HUES64 (cell line): ENCODE measurements around the gene DNAJC5.

Experiments
- H3K27ac ChIP-seq: 2 replicates; pipeline ENCODE4 v1.7.0; 2013; ENCODE audit warnings: low read depth, low read length, inconsistent platforms
- H3K27me3 ChIP-seq: 2 replicates; pipeline ENCODE4 v1.6.1; 2013; ENCODE audit warnings: mild to moderate bottlenecking, low read length; ENCODE audit not compliant: insufficient read depth
- H3K36me3 ChIP-seq: 2 replicates; pipeline ENCODE4 v1.6.1; 2013; ENCODE audit warnings: mild to moderate bottlenecking, low read length; ENCODE audit not compliant: insufficient read depth
- H3K4me1 ChIP-seq: 2 replicates; pipeline ENCODE4 v1.6.1; 2013; ENCODE audit warnings: mild to moderate bottlenecking, low read length, moderate library complexity; ENCODE audit not compliant: insufficient read depth
- H3K4me3 ChIP-seq: 2 replicates; pipeline ENCODE4 v1.5.1; 2013; ENCODE audit warnings: mild to moderate bottlenecking, low read length, moderate library complexity
- H3K9ac ChIP-seq: 2 replicates; pipeline ENCODE4 v1.6.1; 2013; ENCODE audit warnings: mild to moderate bottlenecking, low read depth, low read length
- H3K9me3 ChIP-seq: 2 replicates; pipeline ENCODE4 v1.6.1; 2013; ENCODE audit warnings: low read depth, low read length; ENCODE audit not compliant: insufficient read depth
- WGBS: fragments of 150-250, 120-280 bp; methylation state at CpG from one replicate; pipeline ENCODE4 v1.1.7; 2013; ENCODE audit warnings: missing lambda C conversion rate; 5-methylcytosine and 5-hydroxymethylcytosine counted together

The DNAJC5 gene

GRCh38 chr20:63943808-63944077 lies 48.8 kb downstream of the DNAJC5 start:
- Histone ChIP-seq H3K4me1 (peaks cover 7% of the 10 kb centered on the region), H3K9me3 (no peaks in the 10 kb centered on the region), H3K36me3 (peaks cover 42% of the 10 kb centered on the region), H3K27ac (no peak overlapping the region), H3K9ac (no peak overlapping the region), H3K27me3 (no peaks in the 10 kb centered on the region), H3K4me3 (no peak overlapping the region)
- 94% methylated on average over 3 of the region's 3 CpGs for WGBS

DNA sequence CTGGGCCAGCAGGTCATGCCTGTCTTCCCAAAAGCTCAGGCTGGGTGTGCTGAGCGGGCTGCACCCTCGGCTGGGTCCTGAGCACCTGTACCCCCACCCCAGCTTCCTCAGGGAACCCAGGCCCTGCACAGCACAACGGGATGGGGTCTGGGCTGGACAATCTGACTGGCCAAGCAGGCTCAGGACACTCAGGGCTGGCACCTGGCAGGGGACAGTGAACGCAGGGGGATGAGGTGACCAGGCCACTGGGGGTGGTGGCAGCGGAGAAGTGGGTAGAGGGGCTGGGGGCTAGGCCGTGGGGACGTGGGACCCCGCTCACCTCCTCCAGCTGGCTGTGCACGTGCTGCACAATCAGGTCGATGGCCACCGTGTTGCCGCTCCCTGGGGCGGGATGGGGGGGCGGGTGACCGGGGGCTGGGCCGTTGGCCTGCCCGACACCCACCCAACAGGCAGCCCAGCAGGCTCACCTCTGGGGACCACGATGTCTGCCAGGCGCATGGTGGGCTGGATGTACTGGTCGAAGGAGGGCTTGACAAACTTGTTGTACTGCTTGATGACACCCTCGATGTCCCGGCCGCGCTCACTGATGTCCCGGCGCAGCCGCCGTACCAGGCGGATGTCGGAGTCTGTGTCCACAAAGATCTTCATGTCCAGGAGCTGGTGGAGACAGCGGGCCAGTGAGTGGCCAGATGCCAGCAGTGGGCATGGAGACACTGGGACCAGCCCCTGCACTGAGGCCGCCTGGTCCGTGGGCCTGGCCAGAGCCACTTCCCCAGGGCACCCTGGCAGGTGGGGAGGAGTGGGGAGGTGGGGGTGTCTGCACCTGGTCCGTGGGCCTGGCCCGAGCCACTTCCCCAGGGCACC lies 49.4 kb downstream of the DNAJC5 start:
- Histone ChIP-seq H3K9me3 (no peaks in the 10 kb centered on the region), H3K27ac (no peak overlapping the region), H3K4me1 (peaks cover 9% of the 10 kb centered on the region), H3K27me3 (no peaks in the 10 kb centered on the region), H3K36me3 (peaks cover 42% of the 10 kb centered on the region), H3K9ac (no peak overlapping the region), H3K4me3 (no peak overlapping the region)
- 96% methylated on average over 35 of the region's 35 CpGs for WGBS

DNA sequence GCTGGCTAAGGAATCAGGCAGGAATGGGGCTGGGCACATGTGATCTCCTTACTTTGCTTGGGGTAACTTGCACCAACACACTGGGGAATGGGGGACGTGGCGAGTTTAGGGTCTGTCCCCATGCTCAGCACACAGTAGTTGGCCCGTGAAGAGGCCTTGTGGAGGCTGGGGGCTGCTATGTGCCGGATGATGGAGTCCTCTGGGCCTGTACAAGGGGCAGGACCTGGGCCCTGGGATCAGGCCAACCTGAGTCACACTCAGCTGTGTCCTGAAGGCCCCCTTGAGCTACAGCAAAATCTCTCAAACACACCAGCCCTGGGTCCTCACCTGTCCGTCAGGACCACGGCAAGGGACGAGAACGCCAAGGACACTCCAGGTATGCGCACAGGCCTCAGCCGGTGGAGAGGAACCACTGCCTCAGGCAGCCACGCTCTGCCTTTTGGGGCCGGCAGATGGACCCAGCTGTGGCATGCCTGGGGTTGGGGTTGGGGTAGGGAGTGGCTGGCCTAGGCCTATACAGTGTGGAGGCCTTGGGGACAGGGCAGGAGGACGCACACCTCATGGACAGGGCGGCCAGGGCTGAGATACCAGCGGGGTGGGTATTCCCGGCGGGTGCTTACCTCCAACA lies 50.2 kb downstream of the DNAJC5 start:
- Histone ChIP-seq H3K36me3 (peaks cover 38% of the 10 kb centered on the region), H3K9ac (no peak overlapping the region), H3K27ac (no peak overlapping the region), H3K4me1 (peaks cover 12% of the 10 kb centered on the region), H3K27me3 (no peaks in the 10 kb centered on the region), H3K4me3 (no peak overlapping the region), H3K9me3 (no peaks in the 10 kb centered on the region)
- 93% methylated on average over 17 of the region's 17 CpGs for WGBS

- Histone ChIP-seq H3K9ac (no peak overlapping the region), H3K27ac (no peak overlapping the region), H3K36me3 (peaks cover 31% of the 10 kb centered on the region), H3K27me3 (no peaks in the 10 kb centered on the region), H3K4me1 (peaks cover 12% of the 10 kb centered on the region), H3K4me3 (no peak overlapping the region), H3K9me3 (no peaks in the 10 kb centered on the region)
- WGBS: 97% methylated on average over 39 of the region's 39 CpGs
These were observed 51.3 kb downstream of the DNAJC5 start for GRCh38 chr20:63945921-63946920.

DNA sequence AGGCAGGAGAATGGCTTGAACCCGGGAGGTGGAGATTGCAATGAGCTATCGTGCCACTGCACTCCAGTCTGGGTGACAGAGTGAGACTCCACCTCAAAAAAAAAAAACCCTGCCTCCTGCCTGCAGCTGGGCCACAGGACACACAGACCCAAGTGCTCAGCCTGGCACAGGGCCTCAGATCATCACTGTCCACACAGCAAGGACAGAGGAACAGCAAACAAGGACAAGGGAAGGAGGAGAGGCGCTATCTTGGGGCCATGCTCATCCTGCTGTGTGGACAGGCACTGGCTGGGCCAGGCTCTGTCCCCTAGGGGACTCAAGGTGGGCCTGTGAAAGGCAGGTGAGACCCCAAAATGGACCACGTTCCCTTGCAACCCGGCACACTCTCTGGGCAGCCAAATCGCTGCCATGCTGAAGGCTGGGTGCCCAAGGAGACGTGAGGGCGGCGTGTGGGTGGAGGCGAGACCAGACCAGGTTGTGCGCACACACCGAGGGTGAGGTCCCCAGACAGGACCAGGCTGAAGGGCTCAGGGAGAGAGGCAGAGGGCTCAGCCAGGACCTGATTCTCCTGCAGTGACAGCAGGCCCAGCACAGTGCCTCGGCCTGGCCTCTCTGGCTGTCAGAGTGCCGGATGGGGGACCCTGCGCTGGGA lies 52.2 kb downstream of the DNAJC5 start:
- Histone ChIP-seq H3K9ac (peak overlapping the region; percentile 23; the same call in 1 of the 2 replicates), H3K4me3 (no peak overlapping the region), H3K9me3 (no peaks in the 10 kb centered on the region), H3K27ac (no peak overlapping the region), H3K36me3 (peaks cover 31% of the 10 kb centered on the region), H3K27me3 (no peaks in the 10 kb centered on the region), H3K4me1 (peaks cover 12% of the 10 kb centered on the region)
- 95% methylated on average over 15 of the region's 15 CpGs for WGBS

GRCh38 chr20:63947638-63948456 lies 52.9 kb downstream of the DNAJC5 start:
- H3K9me3 ChIP-seq: no peaks in the 10 kb centered on the region
- peaks cover 6% of the 10 kb centered on the region; the same call in 1 of the 2 replicates for H3K4me1 ChIP-seq
- no peak overlapping the region for H3K4me3 ChIP-seq
- H3K9ac ChIP-seq: no peak overlapping the region
- no peaks in the 10 kb centered on the region for H3K27me3 ChIP-seq
- H3K27ac ChIP-seq: no peak overlapping the region
- H3K36me3 ChIP-seq: peaks cover 29% of the 10 kb centered on the region
- 93% methylated on average over 27 of the region's 27 CpGs for WGBS

DNA sequence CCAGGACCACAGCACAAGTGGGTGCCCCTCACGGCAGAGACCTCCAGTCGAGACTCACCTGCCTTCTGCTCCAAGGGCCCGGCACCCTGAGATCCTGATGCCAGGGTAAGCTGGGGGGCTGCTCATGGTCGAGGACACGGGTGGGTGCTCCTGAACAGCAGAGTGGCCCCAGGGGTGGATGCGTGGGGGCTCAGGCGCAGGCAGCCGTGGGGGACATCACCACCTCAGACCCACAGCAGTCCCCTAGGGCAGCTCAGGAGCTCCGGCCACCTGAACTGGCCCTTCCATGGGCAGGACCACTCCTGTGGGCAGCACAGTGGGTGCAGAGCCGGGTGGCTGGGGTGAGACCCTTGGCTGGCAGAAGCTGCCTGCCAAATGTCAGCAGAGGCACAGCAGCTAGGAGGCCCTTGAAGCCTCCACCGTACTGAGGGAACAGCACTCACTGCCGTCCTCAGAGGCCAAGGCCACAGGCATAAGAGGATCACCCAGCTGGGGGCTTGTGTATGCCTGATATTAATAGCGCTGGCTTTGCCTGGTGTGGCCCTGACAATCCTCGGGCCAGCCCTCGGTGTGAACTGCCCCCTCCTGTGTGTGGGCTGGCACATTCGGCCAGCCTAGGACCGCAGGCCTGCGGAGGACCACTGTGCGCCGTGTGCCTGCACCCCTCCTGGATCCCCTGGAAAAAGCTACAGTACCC lies 55.9 kb downstream of the DNAJC5 start:
- Histone ChIP-seq H3K4me3 (no peak overlapping the region), H3K4me1 (peaks cover 5% of the 10 kb centered on the region; the same call in 1 of the 2 replicates), H3K27me3 (no peaks in the 10 kb centered on the region), H3K27ac (no peak overlapping the region), H3K36me3 (peaks cover under 1% of the 10 kb centered on the region; the same call in 1 of the 2 replicates), H3K9me3 (no peaks in the 10 kb centered on the region), H3K9ac (no peak overlapping the region)
- 93% methylated on average over 20 of the region's 20 CpGs for WGBS

DNA sequence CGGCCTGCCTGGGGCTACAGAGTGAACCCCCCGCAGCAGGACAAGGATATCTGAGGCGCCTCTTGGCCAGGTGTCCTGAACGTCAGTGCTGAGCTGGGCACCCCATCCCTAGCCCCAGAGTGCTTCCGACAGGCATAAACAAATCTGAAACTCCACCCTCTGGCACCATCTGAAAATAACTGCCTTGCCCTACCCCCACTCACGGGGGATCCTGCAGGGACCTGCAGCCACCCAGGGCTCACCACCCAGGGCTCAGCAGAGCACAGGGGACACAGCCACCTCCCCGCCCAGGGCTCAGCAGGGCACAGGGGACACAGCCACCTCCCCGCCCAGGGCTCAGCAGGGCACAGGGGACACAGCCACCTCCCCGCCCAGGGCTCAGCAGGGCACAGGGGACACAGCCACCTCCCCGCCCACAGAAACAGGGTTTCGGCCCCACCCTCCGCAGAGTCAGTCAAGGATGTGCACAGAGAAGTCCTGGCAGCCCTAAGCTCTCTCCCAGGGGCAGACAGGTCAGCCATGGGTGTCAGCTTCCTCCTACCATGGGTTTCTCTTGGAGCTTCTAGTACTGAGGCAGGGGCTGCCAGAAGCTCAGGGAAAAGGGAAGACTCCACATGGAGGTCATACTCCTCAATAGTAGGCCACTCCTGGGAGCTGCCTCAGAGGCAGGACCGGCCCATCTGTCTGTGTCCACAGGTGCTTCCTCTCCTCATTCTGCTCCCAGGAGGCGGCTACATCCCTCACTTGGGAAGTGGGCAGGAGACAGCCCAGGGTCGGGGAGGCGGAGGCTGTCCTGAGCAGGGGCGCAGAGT lies 56.7 kb downstream of the DNAJC5 start:
- no peaks in the 10 kb centered on the region for H3K27me3 ChIP-seq
- no peaks in the 10 kb centered on the region for H3K36me3 ChIP-seq
- peaks cover 5% of the 10 kb centered on the region; the same call in 1 of the 2 replicates for H3K4me1 ChIP-seq
- WGBS: 90% methylated on average over 17 of the region's 17 CpGs
- H3K9me3 ChIP-seq: no peaks in the 10 kb centered on the region
- no peak overlapping the region for H3K4me3 ChIP-seq
- H3K9ac ChIP-seq: no peak overlapping the region
- no peak overlapping the region for H3K27ac ChIP-seq

DNA sequence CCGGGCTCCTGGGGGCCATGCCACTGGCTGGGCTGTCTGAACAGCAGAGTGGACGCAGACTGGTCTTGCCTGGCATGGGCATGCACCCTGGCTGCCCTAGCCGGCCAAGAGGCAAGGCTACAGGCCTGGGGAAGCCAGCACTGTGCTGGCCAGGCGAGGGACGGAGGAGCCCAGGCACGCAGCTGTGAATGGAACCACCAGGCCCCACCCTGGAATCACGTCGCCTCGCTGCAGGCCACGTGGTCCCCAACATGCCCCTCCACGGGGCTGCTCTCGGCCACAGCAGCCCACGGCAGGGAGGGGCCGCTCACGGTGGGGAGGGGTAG lies 57.2 kb downstream of the DNAJC5 start:
- no peak overlapping the region for H3K27ac ChIP-seq
- whole genome bisulfite sequencing: 94% methylated on average over 15 of the region's 15 CpGs

More for the DNA sequence above, 57.2 kb downstream of the DNAJC5 start:
- no peaks in the 10 kb centered on the region for H3K9me3 ChIP-seq
- H3K9ac ChIP-seq: no peak overlapping the region
- no peaks in the 10 kb centered on the region for H3K27me3 ChIP-seq
- peaks cover 5% of the 10 kb centered on the region; the same call in 1 of the 2 replicates for H3K4me1 ChIP-seq
- no peak overlapping the region for H3K4me3 ChIP-seq
- no peaks in the 10 kb centered on the region for H3K36me3 ChIP-seq
